ENCODE measurements around the gene RBM5. TPM values are rescaled to one million over a fixed set of nuclear protein-coding genes. Genes with fewer than 3 reads are reported as not detected.

The RBM5 gene
- total and polyA plus RNA-seq, 3 experiments from 2014 or later, result 36.9 to 136 (median 127) TPM

- Mint-ChIP-seq H3K4me1 (peaks cover 0 to 1% (median 0%) of the 10 kb centered on the region in 3 donors), H3K27me3 (no peaks in the 10 kb centered on the region), H3K36me3 (peaks cover 0 to 40% (median 5%) of the 10 kb centered on the region in 3 donors), H3K27ac (peak overlapping the region in 1 of 8 donors; percentile 64), H3K4me3 (no peak overlapping the region), H3K9me3 (no peaks in the 10 kb centered on the region)
- ChIA-PET CTCF (interaction anchor here (1.1 to 3.4 kb wide), 7 partner anchors 8 to 125 kb away, joined by 3 to 16 read pairs (median 9); partner anchors contain the start of genes GNAI2 and GNAT1), POLR2A (no interaction called here)
- H3K4me1 ChIP-seq (ENCODE audit: insufficient read depth, low read length), result no peaks in the 10 kb centered on the region
- H3K27me3 ChIP-seq (ENCODE audit: insufficient read depth, low read length, poor library complexity, severe bottlenecking), result no peaks in the 10 kb centered on the region
- no peak overlapping the region for H3K4me3 ChIP-seq (ENCODE audit: low read length)
- no peak for DNase-seq
- no peaks in the 10 kb centered on the region for H3K9me3 ChIP-seq (ENCODE audit: low read length)
- peaks cover 26% of the 10 kb centered on the region for H3K36me3 ChIP-seq (ENCODE audit: insufficient read depth, low read length)
- no peak overlapping the region for H3K27ac ChIP-seq (ENCODE audit: low read depth, low read length)
Measured at GRCh38 chr3:50122071-50122470, 33.4 kb downstream of the RBM5 start.

DNA sequence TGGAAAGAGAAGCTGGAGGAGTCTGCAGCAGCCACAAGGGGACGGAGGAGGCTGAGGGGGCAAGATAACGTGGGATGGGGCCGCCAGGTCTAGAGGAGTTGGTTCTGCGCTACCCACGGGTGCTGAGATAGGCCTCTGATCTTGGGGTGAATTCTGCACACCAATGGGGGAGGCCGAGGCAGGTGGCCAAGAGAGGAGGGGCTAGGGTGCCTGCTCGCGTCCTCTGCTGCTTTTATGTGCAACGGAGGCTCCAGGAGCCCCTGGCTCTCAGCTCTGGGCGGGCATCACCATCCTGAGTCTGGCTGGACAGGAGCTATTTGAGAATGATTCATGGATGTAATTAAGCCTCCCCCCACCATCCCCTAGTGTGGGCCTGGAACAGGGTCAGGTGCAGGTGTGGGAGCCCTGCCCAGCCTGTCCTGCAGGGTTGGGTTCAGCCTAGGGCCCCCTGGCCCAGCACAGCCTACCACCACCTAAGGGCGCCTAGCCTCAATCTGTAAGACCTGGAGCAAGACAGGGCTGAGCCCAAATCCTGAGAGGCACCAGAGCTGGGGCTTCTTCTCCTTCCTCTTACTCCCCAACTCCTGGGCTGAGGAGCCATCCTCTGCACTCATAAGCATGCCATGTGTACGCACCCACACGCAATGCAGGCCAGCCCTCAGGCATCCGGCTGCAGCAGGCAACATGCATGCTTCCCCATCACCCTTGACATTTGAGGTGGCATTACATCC, 34.1 kb downstream of the RBM5 start:
- Histone ChIP-seq H3K27me3 (ENCODE audit: insufficient read depth, low read length, poor library complexity, severe bottlenecking) (no peaks in the 10 kb centered on the region), H3K36me3 (ENCODE audit: insufficient read depth, low read length) (peaks cover 20% of the 10 kb centered on the region), H3K9me3 (ENCODE audit: low read length) (no peaks in the 10 kb centered on the region), H3K27ac (ENCODE audit: low read depth, low read length) (no peak overlapping the region), H3K4me1 (ENCODE audit: insufficient read depth, low read length) (no peaks in the 10 kb centered on the region), H3K4me3 (ENCODE audit: low read length) (no peak overlapping the region)
- ChIA-PET CTCF (interaction anchor here (1.1 to 3.4 kb wide), 4 partner anchors 17 to 124 kb away, joined by 3 to 16 read pairs (median 6); partner anchors contain the start of gene GNAI2), POLR2A (no interaction called here)
- Mint-ChIP-seq H3K36me3 (peaks cover 0 to 33% (median 5%) of the 10 kb centered on the region in 3 donors), H3K9me3 (no peaks in the 10 kb centered on the region), H3K27me3 (peaks cover 0 to 1% of the 10 kb centered on the region in 2 donors), H3K4me1 (peaks cover 0 to 1% (median 0%) of the 10 kb centered on the region in 3 donors), H3K4me3 (no peak overlapping the region), H3K27ac (peak overlapping the region in 1 of 8 donors; percentile 29)
- no peak for DNase-seq

DNA sequence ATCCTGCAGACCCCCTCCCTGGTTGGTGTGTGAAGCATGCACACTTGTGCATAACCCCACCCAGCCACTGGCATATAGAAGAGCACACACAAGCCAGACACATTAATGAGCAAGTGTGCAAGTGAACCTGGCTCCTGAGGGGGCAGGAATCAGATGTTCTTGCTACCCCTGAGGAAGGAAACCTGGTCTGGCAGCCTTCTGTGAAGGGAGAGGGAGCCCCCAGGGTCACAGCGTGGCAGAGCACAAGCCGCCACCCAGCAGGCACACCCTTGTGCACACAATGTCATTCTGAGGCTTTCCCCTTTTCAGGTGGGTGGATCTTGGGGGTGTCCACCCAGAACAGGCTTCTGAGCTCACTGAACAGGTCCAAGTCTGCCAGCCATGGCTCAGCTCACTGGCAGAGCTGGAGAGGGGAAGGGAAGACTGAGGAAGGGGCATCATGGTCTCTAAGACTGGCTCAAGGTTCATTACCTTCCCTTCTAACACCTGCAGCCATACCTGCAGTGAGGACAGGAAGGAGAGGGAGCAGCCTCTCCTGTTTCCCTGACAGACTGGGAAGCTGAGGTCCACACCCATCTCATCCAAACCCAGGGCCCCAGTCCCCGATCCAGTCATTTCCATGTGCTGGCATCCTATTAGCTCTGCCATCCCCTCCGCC, 34.8 kb downstream of the RBM5 start:
- H3K4me1 ChIP-seq (ENCODE audit: insufficient read depth, low read length), result no peaks in the 10 kb centered on the region
- POLR2A ChIA-PET, result interaction anchor here (0.6 kb wide), 1 partner anchor 115 kb away, joined by 3 read pairs; no protein-coding TSS in a partner anchor
- no peaks in the 10 kb centered on the region for H3K27me3 ChIP-seq (ENCODE audit: insufficient read depth, low read length, poor library complexity, severe bottlenecking)
- no peak overlapping the region for H3K27ac ChIP-seq (ENCODE audit: low read depth, low read length)
- H3K27me3 Mint-ChIP-seq, result peaks cover 0 to 1% of the 10 kb centered on the region in 2 donors
- no peak overlapping the region for H3K4me3 ChIP-seq (ENCODE audit: low read length)
- H3K27ac Mint-ChIP-seq, result peak overlapping the region in 2 of 8 donors; percentile 33 to 42
- H3K9me3 Mint-ChIP-seq, result no peaks in the 10 kb centered on the region
- no peak overlapping the region for H3K4me3 Mint-ChIP-seq
- H3K9me3 ChIP-seq (ENCODE audit: low read length), result no peaks in the 10 kb centered on the region
- peaks cover 0 to 1% (median 0%) of the 10 kb centered on the region in 3 donors for H3K4me1 Mint-ChIP-seq
- CTCF ChIA-PET, result interaction anchor here (1.1 to 3.2 kb wide), 2 partner anchors 112 to 123 kb away, joined by 3 to 7 read pairs; partner anchors contain the start of gene GNAI2
- H3K36me3 ChIP-seq (ENCODE audit: insufficient read depth, low read length), result peaks cover 13% of the 10 kb centered on the region
- no peak for DNase-seq
- H3K36me3 Mint-ChIP-seq, result peaks cover 0 to 26% (median 0%) of the 10 kb centered on the region in 3 donors

DNA sequence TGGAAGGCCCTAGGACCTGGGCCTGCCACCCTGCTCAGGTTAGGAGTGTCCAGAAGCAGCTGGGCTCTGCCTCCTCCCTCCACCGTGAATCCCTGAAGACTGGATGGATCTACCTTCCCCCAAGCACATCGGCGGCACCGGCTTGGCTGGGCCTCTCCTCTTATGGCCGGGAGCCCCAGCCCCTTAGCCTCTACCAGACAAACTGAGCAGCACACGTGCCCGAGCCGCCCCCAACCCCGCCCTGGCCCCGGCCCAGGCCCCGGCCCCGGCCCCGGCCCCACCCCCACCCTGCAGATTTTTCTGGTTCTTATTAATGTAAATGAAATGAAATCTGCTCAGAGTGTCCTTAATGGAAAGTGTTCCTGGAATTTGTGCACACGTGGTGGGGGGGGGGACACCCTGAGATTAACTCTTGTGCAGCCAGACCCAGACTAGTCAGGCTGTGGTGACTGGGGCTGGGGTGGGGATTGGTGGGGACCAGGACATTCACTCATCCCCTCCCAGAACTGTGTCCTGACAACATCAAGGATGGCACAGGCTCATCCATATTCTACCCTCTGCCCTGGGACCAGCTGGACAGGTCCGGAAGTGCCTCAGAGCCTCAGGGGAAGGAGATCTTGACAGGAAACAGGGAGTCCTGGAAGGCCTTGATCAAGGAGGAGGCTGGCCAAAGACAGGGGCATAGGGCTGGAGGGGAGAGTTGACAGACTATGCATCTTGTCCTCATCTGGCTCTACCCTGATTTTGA, 35.5 kb downstream of the RBM5 start:
- Histone ChIP-seq H3K36me3 (ENCODE audit: insufficient read depth, low read length) (peaks cover 7% of the 10 kb centered on the region), H3K4me3 (ENCODE audit: low read length) (no peak overlapping the region), H3K9me3 (ENCODE audit: low read length) (no peaks in the 10 kb centered on the region), H3K27ac (ENCODE audit: low read depth, low read length) (no peak overlapping the region), H3K4me1 (ENCODE audit: insufficient read depth, low read length) (no peaks in the 10 kb centered on the region), H3K27me3 (ENCODE audit: insufficient read depth, low read length, poor library complexity, severe bottlenecking) (no peaks in the 10 kb centered on the region)
- Mint-ChIP-seq H3K27me3 (peaks cover 0 to 1% of the 10 kb centered on the region in 2 donors), H3K4me1 (peaks cover 0 to 1% (median 0%) of the 10 kb centered on the region in 3 donors), H3K4me3 (no peak overlapping the region), H3K27ac (peak overlapping the region in 2 of 8 donors; percentile 33 to 42), H3K36me3 (peaks cover 0 to 19% (median 0%) of the 10 kb centered on the region in 3 donors), H3K9me3 (no peaks in the 10 kb centered on the region)
- ChIA-PET CTCF (interaction anchor here (3.2 kb wide), 1 partner anchor 123 kb away, joined by 7 read pairs; no protein-coding TSS in a partner anchor), POLR2A (interaction anchor here (0.6 kb wide), 1 partner anchor 116 kb away, joined by 3 read pairs; no protein-coding TSS in a partner anchor)
- DNase-seq, result no peak

- ChIA-PET POLR2A (no interaction called here), CTCF (no interaction called here)
- no peak overlapping the region for H3K27ac Mint-ChIP-seq
- H3K9me3 Mint-ChIP-seq, result no peaks in the 10 kb centered on the region
- Histone ChIP-seq H3K9me3 (ENCODE audit: low read length) (no peaks in the 10 kb centered on the region), H3K27me3 (ENCODE audit: insufficient read depth, low read length, poor library complexity, severe bottlenecking) (no peaks in the 10 kb centered on the region), H3K27ac (ENCODE audit: low read depth, low read length) (no peak overlapping the region), H3K4me3 (ENCODE audit: low read length) (no peak overlapping the region), H3K4me1 (ENCODE audit: insufficient read depth, low read length) (no peaks in the 10 kb centered on the region), H3K36me3 (ENCODE audit: insufficient read depth, low read length) (peaks cover 5% of the 10 kb centered on the region)
- peaks cover 0 to 16% (median 0%) of the 10 kb centered on the region in 3 donors for H3K36me3 Mint-ChIP-seq
- DNase-seq, result no peak
- H3K4me1 Mint-ChIP-seq, result peaks cover 0 to 1% (median 0%) of the 10 kb centered on the region in 3 donors
- peaks cover 0 to 3% of the 10 kb centered on the region in 2 donors for H3K27me3 Mint-ChIP-seq
- no peak overlapping the region for H3K4me3 Mint-ChIP-seq
Measured at GRCh38 chr3:50124800-50125178, 36.1 kb downstream of the RBM5 start.

- ChIA-PET POLR2A (interaction anchor here (1.3 kb wide), 1 partner anchor 10 kb away, joined by 4 read pairs; no protein-coding TSS in a partner anchor), CTCF (no interaction called here)
- Mint-ChIP-seq H3K4me1 (peaks cover 0 to 1% (median 0%) of the 10 kb centered on the region in 3 donors), H3K27ac (peak overlapping the region in 2 of 8 donors; percentile 54 to 89), H3K9me3 (peaks cover 0 to 2% (median 0%) of the 10 kb centered on the region in 5 donors), H3K36me3 (peaks cover 0 to 6% (median 0%) of the 10 kb centered on the region in 3 donors), H3K4me3 (no peak overlapping the region), H3K27me3 (peaks cover 0 to 3% of the 10 kb centered on the region in 2 donors)
- no peak for DNase-seq
- Histone ChIP-seq H3K27ac (ENCODE audit: low read depth, low read length) (no peak overlapping the region), H3K27me3 (ENCODE audit: insufficient read depth, low read length, poor library complexity, severe bottlenecking) (no peaks in the 10 kb centered on the region), H3K4me1 (ENCODE audit: insufficient read depth, low read length) (no peaks in the 10 kb centered on the region), H3K4me3 (ENCODE audit: low read length) (no peak overlapping the region), H3K36me3 (ENCODE audit: insufficient read depth, low read length) (no peaks in the 10 kb centered on the region), H3K9me3 (ENCODE audit: low read length) (no peaks in the 10 kb centered on the region)
Measured at GRCh38 chr3:50125541-50126286, 37.0 kb downstream of the RBM5 start.

Measured in CD8-positive, alpha-beta memory T cell (primary cell).